DND-41 (cell line): ENCODE results near the gene SETD3.

Source experiments
- ATAC-seq: fragments of 200-7000 bp; cut with Tn5 transposase; 3 replicates; pipeline ENCODE4 v1.9.1; 2021; ENCODE audit warnings: low read depth; ENCODE audit not compliant: insufficient read depth
- DNase-seq: peaks from one replicate; pipeline ENCODE4 v3.0.0-alpha.2; 2020
- H2AFZ ChIP-seq: 2 replicates; pipeline ENCODE4 v1.6.0; 2012; ENCODE audit warnings: low read depth, low read length
- H3K27ac ChIP-seq: 2 replicates; pipeline ENCODE4 v1.5.1; 2012; ENCODE audit warnings: low read length, inconsistent platforms
- H3K27me3 ChIP-seq: fragments of 200-600 bp; sonication (generic); 2 replicates; pipeline ENCODE4 v1.6.0; 2012; ENCODE audit warnings: low read length, mild to moderate bottlenecking, inconsistent platforms; ENCODE audit not compliant: insufficient read depth, poor library complexity
- H3K36me3 ChIP-seq: 2 replicates; pipeline ENCODE4 v1.5.1; 2012; ENCODE audit warnings: low read length, inconsistent platforms; ENCODE audit not compliant: insufficient read depth
- H3K4me1 ChIP-seq: 2 replicates; pipeline ENCODE4 v1.5.1; 2012; ENCODE audit warnings: mild to moderate bottlenecking, low read length; ENCODE audit not compliant: insufficient read depth
- H3K4me2 ChIP-seq: 2 replicates; pipeline ENCODE4 v1.6.0; 2012; ENCODE audit warnings: mild to moderate bottlenecking, moderate library complexity, low read length, inconsistent platforms; ENCODE audit not compliant: insufficient read depth
- H3K4me3 ChIP-seq, 2 experiments: fragments of 200-600 bp in 1 of 2; shearing (Covaris generic) in 1 of 2; 2 replicates each; pipeline ENCODE4 v1.5.1; 2012 to 2016; ENCODE audit warnings: inconsistent platforms in 2 of 2, low read length in 2 of 2, mild to moderate bottlenecking in 2 of 2, low read depth in 1 of 2, moderate library complexity in 1 of 2
- H3K79me2 ChIP-seq: 2 replicates; pipeline ENCODE4 v1.6.0; 2012; ENCODE audit warnings: low read length, inconsistent platforms; ENCODE audit not compliant: insufficient read depth
- H3K9ac ChIP-seq: 2 replicates; pipeline ENCODE4 v1.6.0; 2012; ENCODE audit warnings: low read depth, mild to moderate bottlenecking, inconsistent platforms, low read length, moderate library complexity
- H3K9me3 ChIP-seq: 2 replicates; pipeline ENCODE4 v1.5.1; 2012; ENCODE audit warnings: low read length, moderate library complexity, mild to moderate bottlenecking, inconsistent platforms; ENCODE audit not compliant: insufficient read depth, severe bottlenecking
- H4K20me1 ChIP-seq: 2 replicates; pipeline ENCODE4 v1.6.0; 2012; ENCODE audit warnings: low read length; ENCODE audit not compliant: insufficient read depth
- CTCF ChIP-seq: IDR thresholded peaks from 2 replicates; pipeline ENCODE4 v1.5.1; 2012; ENCODE audit warnings: borderline replicate concordance, low read length, moderate library complexity, mild to moderate bottlenecking; ENCODE audit not compliant: poor library complexity, severe bottlenecking; ENCODE audit errors: extremely low read depth
- EZH2 ChIP-seq: IDR thresholded peaks from 3 replicates; pipeline ENCODE4 v1.6.1; 2012; ENCODE audit warnings: borderline replicate concordance, low read depth, mild to moderate bottlenecking, moderate library complexity, low read length, inconsistent platforms; ENCODE audit not compliant: severe bottlenecking

Gene SETD3

GRCh38 chr14:99432485-99432884, 48.2 kb downstream of the SETD3 start:
- H2AFZ ChIP-seq = no peak overlapping the region
- H3K9ac ChIP-seq = no peak overlapping the region
- DNase-seq = no peak

GRCh38 chr14:99431986-99432385, 48.7 kb downstream of the SETD3 start:
- peaks cover 8% of the 10 kb centered on the region for H3K9me3 ChIP-seq
- H3K27me3 ChIP-seq = no peaks in the 10 kb centered on the region
- no peak overlapping the region for H2AFZ ChIP-seq
- DNase-seq = no peak
- peaks cover 8% of the 10 kb centered on the region for H4K20me1 ChIP-seq
- no peak overlapping the region for H3K9ac ChIP-seq
- H3K4me2 ChIP-seq = no peak overlapping the region
- TF ChIP-seq EZH2 (no peak), CTCF (no peak)
- H3K27ac ChIP-seq = no peak overlapping the region
- peaks cover 85% of the 10 kb centered on the region for H3K36me3 ChIP-seq
- no peaks in the 10 kb centered on the region for H3K4me1 ChIP-seq
- no peak overlapping the region for H3K4me3 ChIP-seq
- no peak for ATAC-seq
- H3K79me2 ChIP-seq = peaks cover 31% of the 10 kb centered on the region

More at GRCh38 chr14:99432485-99432884, 48.2 kb downstream of the SETD3 start:
- no peaks in the 10 kb centered on the region for H3K4me1 ChIP-seq
- peaks cover 87% of the 10 kb centered on the region for H3K36me3 ChIP-seq
- H3K9me3 ChIP-seq = peaks cover 8% of the 10 kb centered on the region
- TF ChIP-seq EZH2 = no peak
- no peak for TF ChIP-seq CTCF
- H3K79me2 ChIP-seq = peaks cover 31% of the 10 kb centered on the region
- no peaks in the 10 kb centered on the region for H3K27me3 ChIP-seq
- peaks cover 12% of the 10 kb centered on the region for H4K20me1 ChIP-seq
- ATAC-seq = no peak
- no peak overlapping the region for H3K4me3 ChIP-seq
- no peak overlapping the region for H3K27ac ChIP-seq
- no peak overlapping the region for H3K4me2 ChIP-seq

GRCh38 chr14:99430491-99430890, 50.2 kb downstream of the SETD3 start:
- DNase-seq = no peak
- Histone ChIP-seq H3K4me2 (no peak overlapping the region), H2AFZ (no peak overlapping the region)

More at GRCh38 chr14:99430491-99430890, 50.2 kb downstream of the SETD3 start:
- peak; percentile 46 for TF ChIP-seq CTCF
- no peak for TF ChIP-seq EZH2
- no peaks in the 10 kb centered on the region for H3K27me3 ChIP-seq
- no peaks in the 10 kb centered on the region for H3K4me1 ChIP-seq
- H4K20me1 ChIP-seq = peaks cover 10% of the 10 kb centered on the region
- H3K36me3 ChIP-seq = peaks cover 80% of the 10 kb centered on the region
- H3K4me3 ChIP-seq = no peak overlapping the region
- peak; percentile 66; the same call in 2 of the 3 replicates for ATAC-seq
- no peak overlapping the region for H3K27ac ChIP-seq
- no peak overlapping the region for H3K9ac ChIP-seq
- peaks cover 8% of the 10 kb centered on the region for H3K9me3 ChIP-seq
- peaks cover 26% of the 10 kb centered on the region for H3K79me2 ChIP-seq
